Left cardiac atrium (tissue), 4 donors: ENCODE data around the gene CXADR. TPM values are rescaled to one million over a fixed set of nuclear protein-coding genes. Genes with fewer than 3 reads are reported as not detected.
A peak's percentile ranks its signal among the peaks of the same experiment; 100 is the strongest.
"Not testable (repeated sequence)": the region's sequence is repeated elsewhere in the genome, so short reads cannot be mapped to it uniquely, and the experiment has no call there.

Experiments used
- ATAC-seq, 2 donors: fragments of 200-7000 bp; cut with Tn5 transposase; one replicate each; pipeline ENCODE4 v1.9.1; 2020; ENCODE audit warnings: mild to moderate bottlenecking in 2 of 2, moderate library complexity in 2 of 2
- DNase-seq: peaks from one replicate; pipeline ENCODE4 v3.0.0-alpha.2; 2020
- intact Hi-C, 2 donors: fragments of 100-400 bp; cut with DNase I; formaldehyde crosslinking; loops; one replicate each; pipeline versions ENCODE4 v1.14.1 to v1.15.1; 2022 to 2023
- long read RNA-seq: library from polyadenylated mRNA; unstranded; transcript quantifications from one replicate; pipeline ENCODE4 v2.0.0, GENCODE V29; 2021
- total RNA-seq, 2 donors: library from RNA; stranded (reverse); fragmentation: NEBNext Ultra II Directional; extraction: Animal tissue kit (Norgen Biotek cat#: 25700); gene quantifications; one replicate each; pipeline ENCODE4 v1.2.1, GENCODE V29; 2021
- donor health status: DM: no; HTN: yes; CAD: no.
- donor health status: DM: no; HTN: yes; CAD: no; lungs with severe emphysema.
- donor health status: DM: yes; HTN: yes; CAD: no.
- donor health status: Dilated cardiomyopathy.

CXADR gene
- 10 to 100 TPM in 1 of 2 donors, 1 to 10 TPM in 1; 9.8 to 14.5 TPM for total RNA-seq
- long read RNA-seq, full-length matches to known transcripts, result 26 of 32 reads
- long read RNA-seq, partial matches to known transcripts, result 5 of 32 reads
- long read RNA-seq, other reads (novel, unspliced or antisense), result 1 of 32 reads

DNA sequence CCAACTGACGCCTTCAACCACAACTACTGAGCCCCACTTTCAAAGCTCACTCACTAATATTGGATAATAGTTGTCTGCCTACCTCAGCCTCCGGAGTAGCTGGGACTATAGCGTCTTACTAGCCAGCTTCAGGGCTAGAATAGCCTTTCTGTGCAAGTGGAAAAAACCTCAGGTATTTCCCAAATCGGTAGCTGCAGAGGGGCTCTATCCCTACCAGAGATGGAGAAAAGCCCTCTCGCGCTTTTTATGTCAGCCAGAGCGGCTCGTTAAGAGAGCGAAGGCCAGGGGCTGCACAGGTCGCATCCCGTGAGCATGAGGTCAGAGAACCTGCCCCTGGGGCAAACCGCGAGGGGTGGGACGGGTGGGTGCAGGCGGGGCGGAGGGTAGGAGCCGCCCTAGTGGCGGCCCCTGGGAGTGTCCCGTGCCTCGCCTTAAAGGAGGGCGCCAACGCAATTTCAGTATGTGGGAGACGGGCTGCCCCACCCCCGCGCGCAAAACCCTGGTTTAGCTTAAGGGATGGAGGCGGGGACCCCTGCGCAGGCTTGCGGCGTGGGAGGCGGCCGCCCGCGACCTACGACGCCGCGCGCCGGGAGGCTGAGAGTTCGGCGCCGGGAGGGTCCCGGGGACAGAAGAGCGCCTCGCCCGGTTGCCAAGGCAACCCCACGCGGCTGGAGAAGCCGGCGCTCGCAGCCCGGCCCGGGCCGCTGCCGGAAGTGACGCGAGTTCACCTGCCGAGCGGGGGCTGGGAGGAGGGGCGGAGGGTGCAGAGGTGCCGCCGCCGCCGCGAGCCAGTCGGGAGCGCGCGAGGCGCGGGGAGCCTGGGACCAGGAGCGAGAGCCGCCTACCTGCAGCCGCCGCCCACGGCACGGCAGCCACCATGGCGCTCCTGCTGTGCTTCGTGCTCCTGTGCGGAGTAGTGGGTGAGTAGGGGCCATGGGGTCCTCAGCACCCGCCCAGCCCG, at the start of gene CXADR:
CXADR (plus strand) TSS at position 791 of the 961 bp plus-strand sequence; CDS start at position 878, 87 bp downstream.
- intact Hi-C loops, result loop anchor here in 1 of 2 donors (5.0 to 10.0 kb wide), 3 partner anchors 50 to 125 kb away; no protein-coding TSS in a partner anchor

GRCh38 chr21:17466166-17466565, 46.7 kb upstream of the CXADR start:
- intact Hi-C loops, result no loop called here
- no peak for ATAC-seq
- DNase-seq, result no peak

More for the DNA sequence above, at the start of gene CXADR:
- ATAC-seq, result peak; percentile 91 to 94
- peak; percentile 74 for DNase-seq

GRCh38 chr21:17467392-17467791, 45.5 kb upstream of the CXADR start:
- intact Hi-C loops, result no loop called here
- peak; percentile 34 to 42 for ATAC-seq

GRCh38 chr21:17467829-17468228, 45.0 kb upstream of the CXADR start:
- DNase-seq (no peak), ATAC-seq (peak in 1 of 2 donors; percentile 33)
- intact Hi-C loops, result no loop called here

More at GRCh38 chr21:17467392-17467791, 45.5 kb upstream of the CXADR start:
- DNase-seq, result no peak

- intact Hi-C loops, result no loop called here
- no peak for DNase-seq
- ATAC-seq, result no peak
Measured at GRCh38 chr21:17468698-17469097, 44.1 kb upstream of the CXADR start.

GRCh38 chr21:17469727-17470126, 43.1 kb upstream of the CXADR start:
- DNase-seq (no peak), ATAC-seq (no peak)
- intact Hi-C loops, result no loop called here

- DNase-seq (no peak), ATAC-seq (no peak)
- intact Hi-C loops, result no loop called here
Measured at GRCh38 chr21:17472182-17472581, 40.7 kb upstream of the CXADR start.

DNA sequence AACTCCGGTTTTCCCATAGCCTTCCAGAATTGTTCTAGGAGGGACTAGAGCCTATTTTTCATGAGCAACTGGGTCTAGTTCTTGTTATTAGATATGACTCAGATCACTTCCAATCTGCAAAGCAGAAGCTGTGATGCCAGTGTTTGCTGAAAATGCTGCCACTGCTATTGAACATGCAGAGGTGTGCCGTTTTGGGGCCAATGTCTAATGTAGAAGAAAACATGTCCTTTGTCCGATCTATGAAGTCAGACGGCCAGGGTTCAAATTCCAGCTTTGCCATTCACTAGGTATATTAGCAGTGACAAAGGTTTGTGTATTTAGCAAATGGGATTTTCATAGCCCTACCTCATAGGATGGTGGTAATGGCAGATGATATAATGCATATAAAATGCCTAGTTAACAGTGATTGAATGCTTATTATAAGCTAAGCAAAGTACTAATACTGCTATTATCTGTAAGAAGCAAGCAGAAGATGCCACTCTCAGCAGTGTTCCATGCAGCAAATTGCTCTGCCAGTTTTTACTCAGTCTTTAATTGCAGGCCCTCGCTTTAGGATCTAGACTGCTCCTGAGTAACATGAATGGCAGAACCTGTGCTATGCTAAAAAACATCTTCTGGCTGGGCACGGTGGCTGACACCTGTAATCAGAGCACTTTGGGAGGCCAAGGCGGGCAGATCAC, 40.1 kb upstream of the CXADR start:
- ATAC-seq (no peak), DNase-seq (no peak)
- intact Hi-C loops, result no loop called here

- DNase-seq (no peak), ATAC-seq (peak; percentile 64 to 73)
- intact Hi-C loops, result no loop called here
Measured at GRCh38 chr21:17476006-17476405, 36.8 kb upstream of the CXADR start.

DNA sequence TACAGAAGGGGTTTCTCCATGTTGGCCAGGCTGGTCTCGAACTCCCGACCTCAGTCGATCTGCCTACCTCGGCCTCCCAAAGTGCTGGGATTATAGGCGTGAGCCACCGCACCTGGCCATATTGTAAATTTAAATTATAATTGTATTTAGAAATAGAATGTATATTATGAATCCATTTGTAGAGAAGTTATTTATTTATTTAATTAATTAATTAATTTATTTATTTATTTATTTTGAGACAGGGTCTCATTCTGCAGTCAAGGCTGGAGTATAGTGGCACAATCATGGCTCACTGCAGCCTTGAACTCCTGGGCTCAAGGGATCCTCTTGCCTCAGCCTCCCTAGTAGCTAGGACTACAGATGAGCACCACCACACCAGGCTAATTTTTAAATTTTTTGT, 34.7 kb upstream of the CXADR start:
- intact Hi-C loops, ATAC-seq, DNase-seq: not testable (repeated sequence)

DNA sequence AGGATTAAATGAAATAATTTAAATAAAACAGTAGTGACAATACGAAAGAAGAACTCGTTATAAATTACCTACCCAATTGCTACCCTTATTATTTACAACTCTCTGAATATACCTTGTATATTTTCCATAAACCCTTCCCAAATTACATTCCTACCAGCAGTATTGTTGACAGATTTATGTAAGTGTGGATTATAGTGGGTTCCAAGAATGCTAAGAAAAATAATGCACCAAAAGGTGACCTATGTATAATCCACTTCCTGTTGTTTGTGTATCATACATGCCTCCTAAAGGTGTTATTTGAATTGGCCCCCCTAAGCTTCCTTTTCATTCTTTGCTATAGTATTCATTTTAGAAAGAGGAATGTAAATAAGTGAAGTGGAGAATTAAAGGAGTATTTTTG, 33.2 kb upstream of the CXADR start:
- intact Hi-C loops, result no loop called here
- ATAC-seq (no peak), DNase-seq (no peak)

DNA sequence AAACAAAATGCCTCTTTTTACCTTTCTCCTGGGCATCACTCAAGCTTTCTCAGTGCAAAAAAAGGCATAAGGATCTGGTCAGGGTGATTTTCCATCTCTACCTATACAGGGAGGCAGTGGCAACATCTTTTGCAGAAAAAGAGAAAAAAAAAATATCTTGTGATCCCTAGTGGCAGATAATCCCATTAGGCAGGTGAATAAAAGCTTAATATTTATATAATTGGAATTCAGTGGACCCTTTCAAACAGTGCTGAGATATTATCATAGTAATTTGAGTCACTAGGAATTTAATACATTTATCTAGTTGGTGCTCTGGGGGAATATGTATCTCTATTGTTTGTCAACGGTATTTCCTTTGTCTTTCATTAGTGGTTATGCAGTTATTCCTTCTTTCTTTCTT, 29.9 kb upstream of the CXADR start:
- intact Hi-C loops, result no loop called here
- no peak for ATAC-seq

GRCh38 chr21:17488620-17489019, 24.2 kb upstream of the CXADR start:
- intact Hi-C loops, result no loop called here
- no peak for DNase-seq
- ATAC-seq, result no peak

More for the DNA sequence above, 29.9 kb upstream of the CXADR start:
- DNase-seq, result no peak

DNA sequence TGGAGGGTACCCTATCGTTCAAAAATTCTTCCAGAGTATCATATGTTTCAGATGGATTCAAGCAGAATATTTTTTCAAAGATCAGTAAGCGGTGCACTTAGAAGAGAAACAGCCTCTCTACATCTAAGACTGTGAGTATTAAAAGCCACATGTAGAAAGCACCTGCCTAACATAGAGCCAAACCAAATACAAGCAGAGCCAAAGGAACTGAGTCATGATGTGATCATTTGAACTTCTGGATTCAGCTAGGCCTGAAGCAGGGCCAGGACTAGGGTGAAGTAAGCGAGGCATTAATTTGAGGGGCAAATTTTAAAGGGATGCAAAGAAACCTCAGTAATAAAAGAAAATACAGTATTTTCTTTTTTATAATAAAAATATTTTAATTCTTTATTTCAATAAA, 23.3 kb upstream of the CXADR start:
- peak in 1 of 2 donors; percentile 92 for ATAC-seq
- DNase-seq, intact Hi-C loops: not testable (repeated sequence)

GRCh38 chr21:17491716-17492414, 21.0 kb upstream of the CXADR start:
- intact Hi-C loops, result no loop called here
- peak; percentile 33 for DNase-seq
- ATAC-seq, result peak; percentile 50 to 87

DNA sequence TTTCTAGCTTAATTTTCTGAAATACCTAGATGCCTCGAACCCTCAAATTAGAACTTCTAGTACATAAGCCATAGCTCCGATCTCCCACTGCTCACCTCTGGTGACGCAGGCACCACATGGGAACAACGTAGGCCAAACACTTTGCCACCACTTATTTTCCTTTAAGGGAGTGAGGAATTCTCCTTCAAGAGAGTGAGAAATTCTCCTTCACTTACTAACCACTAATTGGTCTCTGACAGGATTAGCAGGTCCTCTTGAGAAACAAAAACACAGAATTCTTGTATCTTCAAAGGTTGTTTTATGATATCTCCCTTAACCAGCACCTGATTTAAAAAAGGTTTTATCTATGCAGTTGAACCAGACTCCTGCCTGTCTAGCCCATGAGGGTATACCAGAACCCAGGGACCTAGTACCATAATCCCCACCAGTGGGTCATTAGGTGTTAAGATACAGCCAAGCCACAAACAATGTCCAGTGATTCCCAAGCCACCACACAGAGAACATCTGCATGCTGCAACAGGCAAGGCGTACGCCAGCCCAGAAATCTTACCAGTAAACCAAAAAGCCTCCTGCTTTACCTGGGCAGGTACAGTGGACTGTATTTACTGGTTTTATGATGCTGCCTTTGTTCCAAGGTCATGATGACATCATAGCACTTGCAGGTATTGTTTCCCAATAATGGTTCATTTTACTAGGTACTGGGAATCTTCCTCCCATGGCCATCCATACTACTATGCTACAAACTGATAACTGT, 20.3 kb upstream of the CXADR start:
- ATAC-seq (no peak), DNase-seq (no peak)

DNA sequence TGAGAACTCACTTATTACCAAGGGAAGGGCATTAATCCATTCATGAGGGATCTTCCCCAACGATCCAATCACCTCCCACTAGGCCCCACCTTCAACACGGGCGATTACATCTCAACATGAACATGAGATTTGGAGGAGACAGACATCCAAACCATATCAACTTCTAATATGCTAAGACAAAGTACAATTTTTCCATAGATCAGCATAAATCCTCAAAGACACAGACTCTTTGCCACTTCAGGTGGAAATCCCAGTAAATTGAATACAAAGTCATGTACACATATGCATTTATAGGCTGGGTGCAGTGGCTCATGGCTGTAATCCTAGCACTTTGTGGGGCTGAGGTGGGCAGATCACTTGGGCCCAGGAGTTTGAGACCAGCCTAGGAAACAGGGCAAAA, 18.8 kb upstream of the CXADR start:
- no peak for DNase-seq
- intact Hi-C loops, result no loop called here
- ATAC-seq, result no peak

More for the DNA sequence above, 20.3 kb upstream of the CXADR start:
- intact Hi-C loops, result no loop called here

DNA sequence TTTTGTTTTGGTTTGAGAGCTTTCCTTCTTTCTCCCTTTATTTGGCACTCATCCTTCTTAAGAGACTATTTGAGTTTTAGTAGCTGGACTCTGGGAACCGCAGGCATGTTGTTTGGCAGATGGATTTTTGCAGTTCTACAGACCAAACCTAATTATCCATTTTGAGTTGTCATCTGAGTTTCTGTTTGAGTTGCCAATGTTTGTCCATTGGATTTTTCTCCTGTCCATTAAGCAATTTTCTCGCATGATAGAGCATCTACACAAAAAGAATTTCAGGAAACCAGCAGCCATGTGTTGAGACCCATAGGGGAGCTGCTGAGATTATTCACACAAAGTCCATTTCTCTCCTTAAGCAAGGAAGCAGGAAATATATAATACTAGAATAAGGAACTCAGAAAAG, 17.2 kb upstream of the CXADR start:
- intact Hi-C loops, result no loop called here
- DNase-seq, result no peak
- ATAC-seq, result no peak
